ENCODE data around the gene CAMTA1. TPM values are rescaled to one million over a fixed set of nuclear protein-coding genes. Genes with fewer than 3 reads are reported as not detected.

The CAMTA1 gene
- total RNA-seq, 1 donor from 2014 or later, result 77.6 TPM

- Histone ChIP-seq H3K27ac (ENCODE audit: low read depth, low read length) (no peak overlapping the region), H3K4me1 (ENCODE audit: insufficient read depth, low read length) (peaks cover 2% of the 10 kb centered on the region), H3K79me2 (ENCODE audit: insufficient read depth, low read length) (no peaks in the 10 kb centered on the region), H3K4me3 (ENCODE audit: insufficient read depth, low read depth, low read length) (no peak overlapping the region), H3K9ac (ENCODE audit: low read length) (no peak overlapping the region), H3K27me3 (ENCODE audit: insufficient read depth, low read length) (no peaks in the 10 kb centered on the region), H2AFZ (ENCODE audit: low read depth, low read length) (no peak overlapping the region), H3K4me2 (ENCODE audit: low read length) (no peak overlapping the region), H4K20me1 (ENCODE audit: insufficient read depth, low read length) (no peaks in the 10 kb centered on the region), H3K9me3 (ENCODE audit: insufficient read depth, low read depth, low read length) (no peaks in the 10 kb centered on the region), H3K36me3 (ENCODE audit: insufficient read depth, low read length) (no peaks in the 10 kb centered on the region)
- Mint-ChIP-seq H3K4me1 (ENCODE audit: low read depth, unreplicated experiment) (no peaks in the 10 kb centered on the region), H3K36me3 (ENCODE audit: low read depth, unreplicated experiment) (no peaks in the 10 kb centered on the region), H3K27me3 (ENCODE audit: low read depth, unreplicated experiment) (peaks cover 27% of the 10 kb centered on the region), H3K27ac (ENCODE audit: unreplicated experiment) (no peak overlapping the region), H3K9me3 (ENCODE audit: unreplicated experiment) (peaks cover 4% of the 10 kb centered on the region), H3K4me3 (ENCODE audit: unreplicated experiment) (no peak overlapping the region)
- no peak for TF ChIP-seq EZH2 (IDR thresholded peaks at IDR 0.05; ENCODE audit: insufficient read depth, low read length)
- TF ChIP-seq, protein P1, sequence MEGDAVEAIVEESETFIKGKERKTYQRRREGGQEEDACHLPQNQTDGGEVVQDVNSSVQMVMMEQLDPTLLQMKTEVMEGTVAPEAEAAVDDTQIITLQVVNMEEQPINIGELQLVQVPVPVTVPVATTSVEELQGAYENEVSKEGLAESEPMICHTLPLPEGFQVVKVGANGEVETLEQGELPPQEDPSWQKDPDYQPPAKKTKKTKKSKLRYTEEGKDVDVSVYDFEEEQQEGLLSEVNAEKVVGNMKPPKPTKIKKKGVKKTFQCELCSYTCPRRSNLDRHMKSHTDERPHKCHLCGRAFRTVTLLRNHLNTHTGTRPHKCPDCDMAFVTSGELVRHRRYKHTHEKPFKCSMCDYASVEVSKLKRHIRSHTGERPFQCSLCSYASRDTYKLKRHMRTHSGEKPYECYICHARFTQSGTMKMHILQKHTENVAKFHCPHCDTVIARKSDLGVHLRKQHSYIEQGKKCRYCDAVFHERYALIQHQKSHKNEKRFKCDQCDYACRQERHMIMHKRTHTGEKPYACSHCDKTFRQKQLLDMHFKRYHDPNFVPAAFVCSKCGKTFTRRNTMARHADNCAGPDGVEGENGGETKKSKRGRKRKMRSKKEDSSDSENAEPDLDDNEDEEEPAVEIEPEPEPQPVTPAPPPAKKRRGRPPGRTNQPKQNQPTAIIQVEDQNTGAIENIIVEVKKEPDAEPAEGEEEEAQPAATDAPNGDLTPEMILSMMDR (IDR thresholded peaks at IDR 0.05; ENCODE audit: insufficient read depth, low read depth, low read length), result no peak
- DNase-seq (ENCODE audit: low read depth) (no peak), FAIRE-seq (no peak)
Observed at GRCh38 chr1:7640920-7641585, 855.8 kb downstream of the CAMTA1 start.

DNA sequence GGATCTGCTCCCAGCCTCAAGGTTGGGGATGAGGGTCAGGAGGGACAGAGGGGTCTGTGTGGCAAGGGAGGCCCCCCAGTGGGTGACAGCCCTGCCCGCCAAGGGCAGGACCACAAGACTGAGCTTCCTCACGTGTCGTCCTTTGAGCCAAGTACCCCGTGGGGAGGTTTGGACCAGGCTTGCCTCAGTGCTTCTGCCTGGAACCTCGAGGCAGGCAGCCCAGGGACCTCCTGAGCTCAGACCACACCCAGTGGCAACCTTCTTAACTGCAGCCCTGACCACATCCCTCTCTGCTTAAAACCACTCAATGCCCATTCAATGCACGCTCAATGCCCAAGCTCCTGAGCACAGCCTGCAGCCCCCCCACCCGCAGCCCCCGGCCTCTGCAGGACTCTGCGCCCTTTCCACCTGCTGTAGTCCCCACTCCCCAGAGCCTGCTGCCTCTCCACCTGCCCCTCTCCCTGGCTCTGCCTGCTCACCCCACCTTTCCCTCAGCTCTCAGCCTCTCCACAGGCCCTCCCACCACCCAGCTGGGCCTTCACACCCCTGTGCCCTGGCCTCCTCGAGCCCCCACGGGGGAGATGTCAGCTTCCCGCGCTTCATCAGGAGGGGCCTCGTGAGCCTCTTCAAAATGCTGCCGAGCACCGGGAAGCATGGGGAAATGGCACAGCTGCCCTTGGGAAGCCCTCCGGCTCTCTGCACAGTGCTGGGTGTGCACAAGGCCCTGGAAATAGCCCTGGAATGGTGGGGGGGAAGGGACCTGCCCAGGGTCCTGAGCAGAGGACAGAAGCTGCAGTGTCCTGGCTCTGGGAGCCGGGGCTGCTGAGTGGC is 856.5 kb downstream of the CAMTA1 start:
- H3K4me1 ChIP-seq (ENCODE audit: insufficient read depth, low read length), result peaks cover 2% of the 10 kb centered on the region
- DNase-seq (ENCODE audit: low read depth) (no peak), FAIRE-seq (no peak)
- H3K27me3 ChIP-seq (ENCODE audit: insufficient read depth, low read length), result no peaks in the 10 kb centered on the region
- Mint-ChIP-seq H3K9me3 (ENCODE audit: unreplicated experiment) (peaks cover 4% of the 10 kb centered on the region), H3K27me3 (ENCODE audit: low read depth, unreplicated experiment) (peaks cover 20% of the 10 kb centered on the region), H3K4me1 (ENCODE audit: low read depth, unreplicated experiment) (no peaks in the 10 kb centered on the region), H3K36me3 (ENCODE audit: low read depth, unreplicated experiment) (no peaks in the 10 kb centered on the region), H3K4me3 (ENCODE audit: unreplicated experiment) (no peak overlapping the region), H3K27ac (ENCODE audit: unreplicated experiment) (no peak overlapping the region)
- H3K27ac ChIP-seq (ENCODE audit: low read depth, low read length), result no peak overlapping the region
- H4K20me1 ChIP-seq (ENCODE audit: insufficient read depth, low read length), result no peaks in the 10 kb centered on the region
- no peaks in the 10 kb centered on the region for H3K79me2 ChIP-seq (ENCODE audit: insufficient read depth, low read length)
- H3K4me2 ChIP-seq (ENCODE audit: low read length), result no peak overlapping the region
- no peak overlapping the region for H2AFZ ChIP-seq (ENCODE audit: low read depth, low read length)
- no peak overlapping the region for H3K9ac ChIP-seq (ENCODE audit: low read length)
- H3K4me3 ChIP-seq (ENCODE audit: insufficient read depth, low read depth, low read length), result no peak overlapping the region
- no peaks in the 10 kb centered on the region for H3K36me3 ChIP-seq (ENCODE audit: insufficient read depth, low read length)
- TF ChIP-seq, protein P1 (IDR thresholded peaks at IDR 0.05; ENCODE audit: insufficient read depth, low read depth, low read length), result no peak
- TF ChIP-seq EZH2 (IDR thresholded peaks at IDR 0.05; ENCODE audit: insufficient read depth, low read length), result no peak
- no peaks in the 10 kb centered on the region for H3K9me3 ChIP-seq (ENCODE audit: insufficient read depth, low read depth, low read length)

DNA sequence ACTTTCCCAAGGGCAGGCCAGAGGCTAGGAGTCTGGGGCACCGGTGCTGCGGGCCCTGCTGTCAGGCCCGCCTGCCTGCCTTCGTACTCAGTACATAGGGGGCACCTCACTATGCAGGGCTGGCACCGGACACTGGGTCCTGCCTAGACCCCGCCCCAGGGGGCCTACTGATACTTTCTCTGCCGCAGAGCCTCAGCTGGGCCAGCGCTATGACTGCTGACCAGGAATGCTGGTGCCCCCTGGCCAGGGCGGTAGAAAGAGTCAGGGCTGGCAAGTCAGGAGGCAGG is 857.1 kb downstream of the CAMTA1 start:
- H3K9me3 Mint-ChIP-seq (ENCODE audit: unreplicated experiment), result peaks cover 4% of the 10 kb centered on the region
- Histone ChIP-seq H3K4me3 (ENCODE audit: insufficient read depth, low read depth, low read length) (no peak overlapping the region), H3K9ac (ENCODE audit: low read length) (no peak overlapping the region), H3K4me2 (ENCODE audit: low read length) (no peak overlapping the region), H4K20me1 (ENCODE audit: insufficient read depth, low read length) (no peaks in the 10 kb centered on the region), H3K27me3 (ENCODE audit: insufficient read depth, low read length) (no peaks in the 10 kb centered on the region), H3K79me2 (ENCODE audit: insufficient read depth, low read length) (no peaks in the 10 kb centered on the region), H3K36me3 (ENCODE audit: insufficient read depth, low read length) (no peaks in the 10 kb centered on the region), H3K4me1 (ENCODE audit: insufficient read depth, low read length) (peaks cover 2% of the 10 kb centered on the region), H3K9me3 (ENCODE audit: insufficient read depth, low read depth, low read length) (no peaks in the 10 kb centered on the region), H2AFZ (ENCODE audit: low read depth, low read length) (no peak overlapping the region), H3K27ac (ENCODE audit: low read depth, low read length) (no peak overlapping the region)
- TF ChIP-seq, protein P1 (IDR thresholded peaks at IDR 0.05; ENCODE audit: insufficient read depth, low read depth, low read length), result no peak
- TF ChIP-seq EZH2 (IDR thresholded peaks at IDR 0.05; ENCODE audit: insufficient read depth, low read length), result no peak
- no peaks in the 10 kb centered on the region for H3K4me1 Mint-ChIP-seq (ENCODE audit: low read depth, unreplicated experiment)
- H3K27ac Mint-ChIP-seq (ENCODE audit: unreplicated experiment), result no peak overlapping the region
- DNase-seq (ENCODE audit: low read depth) (no peak), FAIRE-seq (no peak)
- no peak overlapping the region for H3K4me3 Mint-ChIP-seq (ENCODE audit: unreplicated experiment)
- H3K36me3 Mint-ChIP-seq (ENCODE audit: low read depth, unreplicated experiment), result no peaks in the 10 kb centered on the region
- peaks cover 18% of the 10 kb centered on the region for H3K27me3 Mint-ChIP-seq (ENCODE audit: low read depth, unreplicated experiment)

All from astrocyte (in vitro differentiated cells and primary cell).